Loucy (cell line): ENCODE measurements around the gene HNRNPDL.

Experiments
- EZH2phosphoT487 ChIP-seq: fragments of 200-600 bp; IDR thresholded peaks from 2 replicates; pipeline ENCODE4 v1.6.1; 2018; ENCODE audit warnings: antibody characterized with exemption, mild to moderate bottlenecking, moderate library complexity, borderline replicate concordance
- TF ChIP-seq, protein P1 (sequence below): fragments of 200-600 bp; sonication (generic); conservative IDR thresholded peaks from 2 replicates; pipeline ENCODE4 v1.5.1; 2014; ENCODE audit warnings: mild to moderate bottlenecking, antibody characterized with exemption, low read length

DNA sequence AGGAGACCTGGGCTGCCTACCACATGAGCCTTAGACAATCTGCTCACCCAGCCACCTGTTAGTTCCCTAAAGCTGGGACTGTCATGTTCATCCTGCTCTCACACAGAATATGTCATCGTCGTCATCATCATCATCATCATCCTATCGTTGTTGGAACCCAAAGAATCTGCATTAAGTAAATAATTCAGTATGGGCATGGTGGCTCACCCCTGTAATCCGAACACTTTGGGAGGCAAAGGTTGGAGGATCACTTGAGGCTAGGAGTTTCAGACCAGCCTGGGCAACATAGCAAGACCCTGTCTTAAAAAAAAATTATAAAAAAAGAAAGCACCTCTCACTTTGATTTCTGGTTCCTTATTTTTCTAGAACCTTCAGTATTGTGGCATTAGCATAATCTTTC is 6.5 kb upstream of the HNRNPDL start:
- TF ChIP-seq EZH2phosphoT487: no peak
- TF ChIP-seq, protein P1, sequence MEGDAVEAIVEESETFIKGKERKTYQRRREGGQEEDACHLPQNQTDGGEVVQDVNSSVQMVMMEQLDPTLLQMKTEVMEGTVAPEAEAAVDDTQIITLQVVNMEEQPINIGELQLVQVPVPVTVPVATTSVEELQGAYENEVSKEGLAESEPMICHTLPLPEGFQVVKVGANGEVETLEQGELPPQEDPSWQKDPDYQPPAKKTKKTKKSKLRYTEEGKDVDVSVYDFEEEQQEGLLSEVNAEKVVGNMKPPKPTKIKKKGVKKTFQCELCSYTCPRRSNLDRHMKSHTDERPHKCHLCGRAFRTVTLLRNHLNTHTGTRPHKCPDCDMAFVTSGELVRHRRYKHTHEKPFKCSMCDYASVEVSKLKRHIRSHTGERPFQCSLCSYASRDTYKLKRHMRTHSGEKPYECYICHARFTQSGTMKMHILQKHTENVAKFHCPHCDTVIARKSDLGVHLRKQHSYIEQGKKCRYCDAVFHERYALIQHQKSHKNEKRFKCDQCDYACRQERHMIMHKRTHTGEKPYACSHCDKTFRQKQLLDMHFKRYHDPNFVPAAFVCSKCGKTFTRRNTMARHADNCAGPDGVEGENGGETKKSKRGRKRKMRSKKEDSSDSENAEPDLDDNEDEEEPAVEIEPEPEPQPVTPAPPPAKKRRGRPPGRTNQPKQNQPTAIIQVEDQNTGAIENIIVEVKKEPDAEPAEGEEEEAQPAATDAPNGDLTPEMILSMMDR: no peak
